ENCODE results near the gene HIP1R. TPM values are rescaled to one million over a fixed set of nuclear protein-coding genes. Genes with fewer than 3 reads are reported as not detected.

HIP1R gene
- total RNA-seq, 1 donor from 2014 or later: 36.1 TPM

Other genes with a start within 250 kb of the HIP1R start
- gene HCAR2, start 132.1 kb upstream of the HIP1R start, total RNA-seq: 1.6 and 3.3 TPM in 2 replicates
- gene HCAR3, start 118.6 kb upstream of the HIP1R start, total RNA-seq: 0.26 and 0.77 TPM in 2 replicates
- under 0.01 and 0.13 TPM in 2 replicates for gene HCAR1, start 104.6 kb upstream of the HIP1R start, total RNA-seq
- 35.3 and 49.7 TPM in 2 replicates for gene DENR, start 82.6 kb upstream of the HIP1R start, total RNA-seq
- gene CCDC62, start 60.9 kb upstream of the HIP1R start, total RNA-seq: 0.79 and 1.2 TPM in 2 replicates
- gene VPS37B, start 60.7 kb downstream of the HIP1R start, total RNA-seq: 22.7 and 25.0 TPM in 2 replicates
- 2.3 and 3.4 TPM in 2 replicates for gene ABCB9, start 131.0 kb downstream of the HIP1R start, total RNA-seq
- 15.0 and 17.0 TPM in 2 replicates for gene OGFOD2, start 139.8 kb downstream of the HIP1R start, total RNA-seq
- gene ARL6IP4, start 145.2 kb downstream of the HIP1R start, total RNA-seq: 158 and 237 TPM in 2 replicates

Measured in bronchial epithelial cell (primary cell).